Tibial nerve (tissue), 4 donors: ENCODE data around the gene NFATC3. TPM values are rescaled to one million over a fixed set of nuclear protein-coding genes. Genes with fewer than 3 reads are reported as not detected.

Experiments
- DNase-seq, 2 donors: peaks; one replicate each; pipeline ENCODE4 v3.0.0-alpha.2; 2019; ENCODE audit warnings: low spot score in 2 of 2
- H3K27ac ChIP-seq, 4 donors: fragments of 200-600 bp; sonication (generic) in 3 of 4; one replicate each; pipeline ENCODE4 v1.5.1; 2017 to 2019; ENCODE audit warnings: mild to moderate bottlenecking in 1 of 4
- H3K27me3 ChIP-seq, 2 donors: fragments of 200-600 bp; sonication (generic) in 1 of 2; one replicate each; pipeline versions ENCODE4 v1.5.1 to v1.6.0; 2017 to 2019
- H3K36me3 ChIP-seq, 3 donors: fragments of 200-600 bp; sonication (generic); one replicate each; pipeline ENCODE4 v1.5.1; 2018 to 2019
- H3K4me1 ChIP-seq, 4 donors: fragments of 200-600 bp; sonication (generic) in 3 of 4; one replicate each; pipeline ENCODE4 v1.5.1; 2017 to 2019
- H3K4me3 ChIP-seq, 4 donors: fragments of 200-600 bp; sonication (generic) in 3 of 4; one replicate each; pipeline ENCODE4 v1.5.1; 2017 to 2019; ENCODE audit warnings: mild to moderate bottlenecking in 1 of 4, moderate library complexity in 1 of 4
- H3K9me3 ChIP-seq, 4 donors: fragments of 200-600 bp; sonication (generic) in 3 of 4; one replicate each; pipeline ENCODE4 v1.5.1; 2017 to 2019
- EP300 ChIP-seq, 2 donors: sonication (generic); formaldehyde crosslinking; IDR thresholded peaks; one replicate each; pipeline ENCODE4 v1.6.1; 2017; ENCODE audit warnings: antibody characterized with exemption in 2 of 2, mild to moderate bottlenecking in 1 of 2
- POLR2A ChIP-seq, 2 donors: fragments of 450-650 bp; IDR thresholded peaks; one replicate each; pipeline ENCODE4 v1.6.1; 2017; ENCODE audit warnings: antibody characterized with exemption in 2 of 2, mild to moderate bottlenecking in 2 of 2, moderate library complexity in 2 of 2
- WGBS, 2 donors: methylation state at CpG; one replicate each; pipeline ENCODE4 v1.1.5; 2018; 5-methylcytosine and 5-hydroxymethylcytosine counted together
- total RNA-seq, 4 donors: library from RNA; depleted of rRNA; stranded (reverse); fragments of >200 nt; gene quantifications; one replicate each; pipeline ENCODE4 v1.1.0, GENCODE V29; 2016
- TF ChIP-seq, protein P1 (sequence below), 5 experiments: fragments of 200-600 bp in 3 of 5; fragments of 450-650 bp in 2 of 5; sonication (generic) in 3 of 5; IDR thresholded peaks; one replicate each; pipeline ENCODE4 v1.5.1; 2016 to 2019; ENCODE audit warnings: antibody characterized with exemption in 5 of 5, mild to moderate bottlenecking in 3 of 5, moderate library complexity in 2 of 5

The NFATC3 gene
- total RNA-seq, 4 donors from 2014 or later, result 81.4 to 105 (median 97.1) TPM

DNA sequence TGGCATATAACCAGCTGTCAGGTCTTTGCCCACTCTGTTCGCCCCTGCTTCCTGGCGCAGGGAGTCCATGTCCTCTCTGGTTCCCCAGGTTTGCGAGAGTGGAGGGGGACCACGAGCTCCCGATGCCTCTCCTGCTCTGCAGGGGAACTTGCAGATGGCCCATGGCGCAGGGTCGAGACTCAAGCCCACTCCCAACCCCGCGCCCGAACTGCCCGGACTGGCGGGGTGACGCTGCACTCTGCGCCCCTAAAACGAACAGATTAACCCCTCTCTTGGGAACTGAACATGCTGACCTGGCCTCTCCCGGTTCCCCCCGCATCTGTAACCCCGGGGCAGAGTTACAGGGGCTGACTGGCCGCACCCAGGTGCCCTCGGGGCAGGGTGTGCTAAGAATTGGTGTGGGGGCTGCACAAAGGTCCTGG is 159.3 kb downstream of the NFATC3 start:
- 3 to 7% methylated on average over 20 of the region's 20 CpGs for WGBS, 2 donors
- Histone ChIP-seq H3K4me1 (peaks cover 0 to 40% (median 21%) of the 10 kb centered on the region in 4 donors), H3K27ac (peak overlapping the region in 3 of 4 donors; percentile 71 to 76 (median 72)), H3K36me3 (peaks cover 0 to 9% (median 0%) of the 10 kb centered on the region in 3 donors), H3K4me3 (peak overlapping the region; percentile 58 to 98 (median 90)), H3K27me3 (no peaks in the 10 kb centered on the region), H3K9me3 (no peaks in the 10 kb centered on the region)
- no peak for DNase-seq
- TF ChIP-seq POLR2A (IDR thresholded peaks at IDR 0.05) (no peak), EP300 (IDR thresholded peaks at IDR 0.05) (no peak)
- TF ChIP-seq, protein P1, sequence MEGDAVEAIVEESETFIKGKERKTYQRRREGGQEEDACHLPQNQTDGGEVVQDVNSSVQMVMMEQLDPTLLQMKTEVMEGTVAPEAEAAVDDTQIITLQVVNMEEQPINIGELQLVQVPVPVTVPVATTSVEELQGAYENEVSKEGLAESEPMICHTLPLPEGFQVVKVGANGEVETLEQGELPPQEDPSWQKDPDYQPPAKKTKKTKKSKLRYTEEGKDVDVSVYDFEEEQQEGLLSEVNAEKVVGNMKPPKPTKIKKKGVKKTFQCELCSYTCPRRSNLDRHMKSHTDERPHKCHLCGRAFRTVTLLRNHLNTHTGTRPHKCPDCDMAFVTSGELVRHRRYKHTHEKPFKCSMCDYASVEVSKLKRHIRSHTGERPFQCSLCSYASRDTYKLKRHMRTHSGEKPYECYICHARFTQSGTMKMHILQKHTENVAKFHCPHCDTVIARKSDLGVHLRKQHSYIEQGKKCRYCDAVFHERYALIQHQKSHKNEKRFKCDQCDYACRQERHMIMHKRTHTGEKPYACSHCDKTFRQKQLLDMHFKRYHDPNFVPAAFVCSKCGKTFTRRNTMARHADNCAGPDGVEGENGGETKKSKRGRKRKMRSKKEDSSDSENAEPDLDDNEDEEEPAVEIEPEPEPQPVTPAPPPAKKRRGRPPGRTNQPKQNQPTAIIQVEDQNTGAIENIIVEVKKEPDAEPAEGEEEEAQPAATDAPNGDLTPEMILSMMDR (IDR thresholded peaks at IDR 0.05), result no peak

DNA sequence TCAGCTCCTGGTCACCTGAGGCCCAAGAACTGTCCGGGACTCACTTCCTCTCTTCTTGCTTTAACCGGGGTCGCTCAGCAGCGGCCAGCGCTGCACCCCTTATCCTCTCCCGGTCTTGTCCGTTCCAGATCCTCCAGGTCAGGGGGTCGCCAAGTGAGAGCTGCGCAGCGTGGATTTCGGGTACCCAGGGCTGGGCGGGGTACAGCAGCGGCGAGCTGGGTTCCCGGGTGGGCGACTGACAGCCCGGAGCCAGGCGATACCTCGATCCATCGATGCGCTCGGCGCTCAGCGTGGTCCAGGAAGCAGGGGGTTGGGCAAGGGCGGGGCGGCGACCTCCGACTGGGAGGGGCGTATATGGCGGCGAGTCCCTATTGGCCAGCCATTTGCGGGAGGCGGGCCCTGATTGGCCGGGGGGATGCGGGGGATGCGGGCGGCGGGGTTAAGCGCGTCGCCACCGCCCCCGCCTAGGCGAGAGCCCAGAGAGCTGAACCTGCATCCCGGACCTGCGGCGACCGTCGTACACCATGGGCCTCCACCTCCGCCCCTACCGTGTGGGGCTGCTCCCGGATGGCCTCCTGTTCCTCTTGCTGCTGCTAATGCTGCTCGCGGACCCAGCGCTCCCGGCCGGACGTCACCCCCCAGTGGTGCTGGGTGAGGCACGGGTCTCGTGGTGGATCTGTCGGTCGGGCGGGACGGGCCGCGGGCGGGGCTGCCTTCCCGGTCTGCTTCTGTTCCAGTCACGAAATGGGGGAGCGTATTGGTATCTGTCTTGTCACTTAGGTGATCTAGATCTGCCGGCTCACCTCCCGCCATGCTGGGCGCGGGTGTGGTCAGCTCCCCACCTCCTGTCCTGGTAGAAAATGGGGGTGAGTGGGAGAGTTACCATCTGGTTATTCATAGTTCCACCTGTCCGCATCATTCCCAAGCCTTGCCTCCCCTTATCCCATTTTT is 160.0 kb downstream of the NFATC3 start, which contains the start of gene PLA2G15:
Gene PLA2G15, plus strand, starts transcription at position 471 of the 951 bp plus-strand sequence. Its CDS starts 54 bp downstream, at position 525.
- no peaks in the 10 kb centered on the region for H3K9me3 ChIP-seq
- peaks cover 0 to 33% (median 18%) of the 10 kb centered on the region in 4 donors for H3K4me1 ChIP-seq
- peak within 1 kb of the TSS; percentile 33 to 76 (median 72) for H3K27ac ChIP-seq
- 1 to 2% methylated on average over 15 to 38 of the region's 75 CpGs for WGBS, 2 donors
- H3K36me3 ChIP-seq, result peaks cover 0 to 16% (median 0%) of the 10 kb centered on the region in 3 donors
- peak; percentile 91 to 95 for DNase-seq
- H3K4me3 ChIP-seq, result peak within 1 kb of the TSS; percentile 58 to 98 (median 90)
- H3K27me3 ChIP-seq, result no peaks in the 10 kb centered on the region
- peak in 1 of 2 donors; percentile 55 for TF ChIP-seq POLR2A (IDR thresholded peaks at IDR 0.05)
- TF ChIP-seq EP300 (IDR thresholded peaks at IDR 0.05), result peak; percentile 71 to 75
- TF ChIP-seq, protein P1 (IDR thresholded peaks at IDR 0.05), result peak in 1 of 5 experiments; percentile 13

DNA sequence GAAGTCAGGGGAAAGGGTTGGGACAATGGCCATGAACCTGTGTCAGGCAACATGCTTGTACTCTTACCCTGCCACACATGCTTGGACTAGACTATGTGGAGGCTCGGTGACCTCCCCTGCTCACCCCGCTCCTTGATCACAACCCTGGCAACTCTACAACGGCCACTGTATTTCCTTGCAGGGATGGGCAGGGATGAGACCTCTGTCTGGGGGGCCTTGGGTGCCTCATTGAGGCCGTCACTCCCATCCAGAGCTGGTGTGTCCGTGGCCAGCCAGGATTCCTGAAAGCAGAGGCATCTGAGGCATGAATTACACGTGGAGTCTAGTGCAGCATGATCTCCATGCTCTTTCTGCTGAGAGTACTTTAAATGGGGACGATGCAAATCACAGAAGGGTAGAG is 161.0 kb downstream of the NFATC3 start:
- no peak for DNase-seq
- H3K9me3 ChIP-seq, result no peaks in the 10 kb centered on the region
- H3K4me1 ChIP-seq, result peaks cover 0 to 32% (median 18%) of the 10 kb centered on the region in 4 donors
- peak overlapping the region; percentile 58 to 98 (median 90) for H3K4me3 ChIP-seq
- peaks cover 0 to 26% (median 0%) of the 10 kb centered on the region in 3 donors for H3K36me3 ChIP-seq
- no peaks in the 10 kb centered on the region for H3K27me3 ChIP-seq
- H3K27ac ChIP-seq, result peak overlapping the region in 2 of 4 donors; percentile 61 to 76
- 65 to 73% methylated on average over 7 of the region's 7 CpGs for WGBS, 2 donors
- TF ChIP-seq POLR2A (IDR thresholded peaks at IDR 0.05) (no peak), EP300 (IDR thresholded peaks at IDR 0.05) (no peak)
- TF ChIP-seq, protein P1 (IDR thresholded peaks at IDR 0.05), result no peak

DNA sequence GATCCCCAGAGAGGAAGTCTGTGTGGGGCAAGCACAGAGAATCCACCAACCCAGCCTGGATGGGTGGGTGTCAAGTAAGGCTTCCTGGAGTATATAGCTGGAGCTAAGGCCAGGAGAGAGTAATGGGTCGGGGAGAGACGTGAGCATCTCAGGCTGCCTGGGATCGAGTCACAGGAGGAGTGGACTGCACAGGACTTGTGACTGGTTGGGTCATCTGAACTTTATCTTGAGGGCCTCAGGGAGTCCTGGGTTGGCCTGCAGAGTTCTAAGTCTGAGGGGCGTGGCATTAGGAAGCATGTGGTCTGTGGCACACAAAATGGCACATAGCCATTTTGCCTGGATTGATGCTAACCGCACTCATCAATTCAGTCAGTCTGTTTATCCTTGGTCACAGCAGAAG is 161.5 kb downstream of the NFATC3 start:
- H3K36me3 ChIP-seq, result peaks cover 0 to 31% (median 0%) of the 10 kb centered on the region in 3 donors
- no peaks in the 10 kb centered on the region for H3K27me3 ChIP-seq
- peak overlapping the region in 2 of 4 donors; percentile 50 to 76 for H3K27ac ChIP-seq
- 73 to 82% methylated on average over 5 of the region's 5 CpGs for WGBS, 2 donors
- TF ChIP-seq, protein P1 (IDR thresholded peaks at IDR 0.05), result no peak
- no peak for TF ChIP-seq EP300 (IDR thresholded peaks at IDR 0.05)
- no peak for TF ChIP-seq POLR2A (IDR thresholded peaks at IDR 0.05)
- H3K9me3 ChIP-seq, result no peaks in the 10 kb centered on the region
- DNase-seq, result no peak
- H3K4me3 ChIP-seq, result peak overlapping the region in 1 of 4 donors; percentile 88
- peaks cover 0 to 32% (median 18%) of the 10 kb centered on the region in 4 donors for H3K4me1 ChIP-seq
